A549 (cell line): ENCODE results near the gene BCL2L11.

Experiments
- EP300 ChIP-seq, 2 experiments: fragments of >200 bp; sonication (Bioruptor Twin); formaldehyde crosslinking; IDR thresholded peaks; 2 replicates in 1 of 2; 3 replicates in 1 of 2; pipeline ENCODE4 v1.6.1; 2016 to 2017
- HDAC2 ChIP-seq: fragments of 200-600 bp; sonication (generic); IDR thresholded peaks from 2 replicates; pipeline ENCODE4 v1.6.1; 2016
- MAZ ChIP-seq: fragments of 150-350 bp; IDR thresholded peaks from 2 replicates; pipeline ENCODE4 v1.6.1; 2014; ENCODE audit warnings: antibody characterized with exemption, low read depth, low read length, borderline replicate concordance
- PHF8 ChIP-seq: fragments of 200-600 bp; sonication (generic); IDR thresholded peaks from 2 replicates; pipeline ENCODE4 v1.6.1; 2016; ENCODE audit warnings: low read depth, mild to moderate bottlenecking, antibody characterized with exemption, moderate library complexity, borderline replicate concordance
- POLR2A ChIP-seq: IDR thresholded peaks from 2 replicates; pipeline ENCODE4 v1.6.1; 2012; ENCODE audit warnings: mild to moderate bottlenecking, low read length
- TF ChIP-seq, protein P1 (sequence below): fragments of >200 bp; sonication (Bioruptor Twin); formaldehyde crosslinking; IDR thresholded peaks from 3 replicates; pipeline ENCODE4 v1.5.1; 2016

DNA sequence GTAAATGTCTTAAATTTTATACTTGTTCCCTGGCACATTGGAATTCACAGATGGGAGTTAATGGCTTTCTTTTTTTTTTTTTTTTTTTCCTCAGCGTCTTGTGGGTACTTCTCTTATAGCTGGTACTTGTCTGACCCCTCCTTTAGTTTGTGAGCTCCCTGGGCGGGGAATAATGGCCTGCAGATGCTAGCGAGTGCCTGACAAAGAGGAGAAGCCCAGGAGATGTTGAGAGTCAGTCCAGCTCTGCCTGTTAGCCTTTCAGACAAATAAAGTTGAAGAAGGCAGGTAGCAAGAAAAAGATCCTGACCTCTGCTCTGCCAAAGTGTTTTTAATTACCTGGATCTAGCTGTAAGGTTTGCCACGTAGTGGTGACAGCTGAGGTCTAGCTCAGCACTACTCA lies 6.6 kb downstream of the BCL2L11 start:
- TF ChIP-seq EP300 (IDR thresholded peaks at IDR 0.05) (no peak), MAZ (no peak), POLR2A (no peak), PHF8 (no peak), HDAC2 (no peak)
- TF ChIP-seq, protein P1, sequence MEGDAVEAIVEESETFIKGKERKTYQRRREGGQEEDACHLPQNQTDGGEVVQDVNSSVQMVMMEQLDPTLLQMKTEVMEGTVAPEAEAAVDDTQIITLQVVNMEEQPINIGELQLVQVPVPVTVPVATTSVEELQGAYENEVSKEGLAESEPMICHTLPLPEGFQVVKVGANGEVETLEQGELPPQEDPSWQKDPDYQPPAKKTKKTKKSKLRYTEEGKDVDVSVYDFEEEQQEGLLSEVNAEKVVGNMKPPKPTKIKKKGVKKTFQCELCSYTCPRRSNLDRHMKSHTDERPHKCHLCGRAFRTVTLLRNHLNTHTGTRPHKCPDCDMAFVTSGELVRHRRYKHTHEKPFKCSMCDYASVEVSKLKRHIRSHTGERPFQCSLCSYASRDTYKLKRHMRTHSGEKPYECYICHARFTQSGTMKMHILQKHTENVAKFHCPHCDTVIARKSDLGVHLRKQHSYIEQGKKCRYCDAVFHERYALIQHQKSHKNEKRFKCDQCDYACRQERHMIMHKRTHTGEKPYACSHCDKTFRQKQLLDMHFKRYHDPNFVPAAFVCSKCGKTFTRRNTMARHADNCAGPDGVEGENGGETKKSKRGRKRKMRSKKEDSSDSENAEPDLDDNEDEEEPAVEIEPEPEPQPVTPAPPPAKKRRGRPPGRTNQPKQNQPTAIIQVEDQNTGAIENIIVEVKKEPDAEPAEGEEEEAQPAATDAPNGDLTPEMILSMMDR: no peak
